GM19324 (cell line): ENCODE measurements around the gene ST3GAL2.

Experiments used
- ATAC-seq: cut with Tn5 transposase; IDR thresholded peaks from one replicate; pipeline ENCODE4 v1.9.1; 2021; ENCODE audit warnings: mild to moderate bottlenecking, moderate library complexity; ENCODE audit not compliant: unreplicated experiment, low FRiP score

The ST3GAL2 gene, protein sequence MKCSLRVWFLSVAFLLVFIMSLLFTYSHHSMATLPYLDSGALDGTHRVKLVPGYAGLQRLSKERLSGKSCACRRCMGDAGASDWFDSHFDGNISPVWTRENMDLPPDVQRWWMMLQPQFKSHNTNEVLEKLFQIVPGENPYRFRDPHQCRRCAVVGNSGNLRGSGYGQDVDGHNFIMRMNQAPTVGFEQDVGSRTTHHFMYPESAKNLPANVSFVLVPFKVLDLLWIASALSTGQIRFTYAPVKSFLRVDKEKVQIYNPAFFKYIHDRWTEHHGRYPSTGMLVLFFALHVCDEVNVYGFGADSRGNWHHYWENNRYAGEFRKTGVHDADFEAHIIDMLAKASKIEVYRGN

DNA sequence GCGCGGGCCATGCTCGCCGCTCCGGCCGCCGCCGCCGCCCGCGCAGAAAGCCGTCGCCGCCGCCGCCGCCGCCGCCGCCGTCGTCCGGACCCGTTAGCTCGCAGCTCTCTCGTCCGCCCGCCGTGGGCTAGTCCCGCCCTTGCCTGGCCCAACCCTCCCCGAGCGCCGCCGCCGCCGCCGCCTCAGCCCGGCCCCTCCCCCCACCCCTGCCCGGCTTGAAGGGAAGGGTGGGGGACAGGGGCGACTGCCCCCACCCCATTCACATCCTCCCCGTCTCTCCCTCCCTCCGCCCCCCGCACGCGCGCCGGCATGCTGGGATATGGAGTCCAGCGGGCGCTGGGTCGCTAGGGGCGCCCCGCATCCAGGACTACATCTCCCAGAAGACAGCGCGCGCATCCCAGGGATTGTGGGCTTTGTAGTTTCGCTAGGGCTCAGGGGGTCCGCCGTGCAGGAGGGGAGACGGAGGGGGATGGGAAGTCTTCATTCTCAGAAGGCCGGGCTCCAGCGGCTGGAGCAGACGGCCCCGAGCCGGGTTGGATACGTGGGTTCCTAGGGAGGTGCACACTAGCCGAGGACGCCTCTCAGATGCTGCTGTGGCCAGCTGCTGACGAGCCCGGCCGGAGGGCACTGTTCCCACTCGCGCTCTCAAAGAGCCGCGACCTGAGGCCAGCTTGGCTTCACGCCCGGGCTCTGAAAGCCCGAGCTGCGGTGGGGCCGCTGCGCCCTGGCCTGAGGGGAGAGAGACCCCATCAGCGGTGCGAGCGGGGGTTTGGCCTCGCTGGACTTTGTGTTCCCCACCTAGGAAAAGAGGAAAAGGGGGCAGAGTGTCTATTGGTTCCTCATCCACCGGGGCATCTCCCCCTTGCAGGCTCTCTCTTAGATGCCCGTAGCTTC lies at the start of gene ST3GAL2:
TSS of gene ST3GAL2 (minus strand) at position 132 of the 894 bp plus-strand sequence. CDS start 40,570 bp downstream, outside the sequence.
- peak; percentile 84 for ATAC-seq

DNA sequence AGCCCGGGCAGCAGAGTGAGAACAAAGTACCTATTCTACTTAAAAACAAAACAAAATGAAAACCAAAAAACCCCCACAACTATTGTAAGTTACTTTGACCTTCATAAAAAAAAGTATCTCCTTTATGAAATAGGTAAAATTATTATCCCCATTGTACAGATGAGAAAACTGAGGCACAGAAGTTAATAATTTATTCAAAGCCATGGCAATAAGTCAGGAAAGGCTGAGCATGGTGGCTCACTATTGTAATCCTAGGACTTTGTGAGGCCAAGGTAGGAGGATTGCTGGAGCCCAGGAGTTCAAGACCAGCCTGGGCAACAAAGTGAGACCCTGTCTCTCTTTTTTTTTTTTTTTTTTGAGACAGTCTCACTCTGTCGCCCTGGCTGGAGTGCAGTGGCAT lies 46.0 kb upstream of the ST3GAL2 start:
- ATAC-seq = no peak

DNA sequence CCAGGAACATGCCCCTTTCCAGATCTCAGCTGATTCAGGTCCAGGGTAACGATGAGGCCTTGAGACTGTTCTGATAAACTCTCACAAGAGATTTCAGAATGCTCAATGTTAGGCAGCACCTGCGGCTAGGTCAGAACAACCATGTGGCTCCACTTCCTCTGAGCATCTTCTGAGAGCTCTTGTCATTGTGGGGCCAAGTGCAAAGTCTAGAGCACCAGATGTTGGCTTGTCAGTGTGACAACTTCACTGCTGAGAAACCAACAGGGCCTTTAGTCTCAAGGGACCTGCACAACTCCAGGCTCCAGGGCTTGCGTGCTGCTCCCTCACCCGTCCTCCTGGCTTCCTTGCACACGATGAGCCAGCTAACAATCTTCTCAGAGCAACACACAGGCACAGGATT lies 44.5 kb upstream of the ST3GAL2 start:
- no peak for ATAC-seq

DNA sequence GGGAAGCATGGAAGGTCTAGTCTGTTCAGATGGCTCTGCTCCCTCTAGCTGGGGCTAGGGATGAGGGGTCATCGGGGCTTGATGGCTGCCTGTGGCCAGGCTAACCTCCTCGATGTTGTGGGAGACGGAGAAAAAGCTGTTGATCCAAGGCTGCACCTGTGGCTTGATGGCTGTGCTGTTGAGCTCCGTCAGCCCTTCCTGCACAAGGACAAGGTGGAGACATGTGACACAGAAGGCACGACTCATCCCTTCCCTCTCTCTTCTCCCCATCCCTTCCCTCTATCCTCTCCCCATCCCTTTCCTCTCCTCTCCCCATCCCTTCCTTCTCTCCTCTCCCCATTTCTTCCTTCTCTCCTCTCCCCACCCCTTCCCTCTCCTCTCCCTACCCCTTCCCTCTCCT lies 43.7 kb upstream of the ST3GAL2 start:
- ATAC-seq = no peak

DNA sequence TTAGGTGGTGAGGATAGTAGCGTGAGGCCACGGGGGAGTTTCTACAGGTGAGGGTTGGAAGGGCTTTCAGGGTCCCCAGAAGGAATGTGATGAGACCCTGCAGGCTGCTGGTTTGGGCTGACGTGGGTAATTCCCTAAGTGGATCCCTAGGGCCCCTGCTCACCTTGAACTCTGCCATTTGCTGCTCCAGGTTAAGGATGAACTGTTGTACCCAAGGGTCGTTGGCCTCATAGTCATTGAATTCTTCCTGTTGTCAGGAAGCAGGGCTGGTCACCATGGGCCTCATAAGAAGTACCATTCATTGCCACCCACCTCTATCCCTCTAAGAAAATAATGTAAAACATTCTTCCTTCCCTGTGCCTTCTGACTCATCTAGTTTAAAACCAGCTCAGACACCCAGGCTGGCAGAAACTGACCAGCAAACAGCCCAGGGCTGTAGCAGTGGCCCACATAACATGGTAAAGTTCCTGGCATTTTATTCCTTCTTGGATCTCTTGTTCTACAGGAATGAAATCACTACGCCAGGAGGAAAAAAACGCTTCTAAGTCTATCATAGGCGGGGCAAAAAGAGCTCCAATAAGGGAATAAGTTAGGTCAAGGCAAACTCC lies 43.1 kb upstream of the ST3GAL2 start:
- no peak for ATAC-seq

DNA sequence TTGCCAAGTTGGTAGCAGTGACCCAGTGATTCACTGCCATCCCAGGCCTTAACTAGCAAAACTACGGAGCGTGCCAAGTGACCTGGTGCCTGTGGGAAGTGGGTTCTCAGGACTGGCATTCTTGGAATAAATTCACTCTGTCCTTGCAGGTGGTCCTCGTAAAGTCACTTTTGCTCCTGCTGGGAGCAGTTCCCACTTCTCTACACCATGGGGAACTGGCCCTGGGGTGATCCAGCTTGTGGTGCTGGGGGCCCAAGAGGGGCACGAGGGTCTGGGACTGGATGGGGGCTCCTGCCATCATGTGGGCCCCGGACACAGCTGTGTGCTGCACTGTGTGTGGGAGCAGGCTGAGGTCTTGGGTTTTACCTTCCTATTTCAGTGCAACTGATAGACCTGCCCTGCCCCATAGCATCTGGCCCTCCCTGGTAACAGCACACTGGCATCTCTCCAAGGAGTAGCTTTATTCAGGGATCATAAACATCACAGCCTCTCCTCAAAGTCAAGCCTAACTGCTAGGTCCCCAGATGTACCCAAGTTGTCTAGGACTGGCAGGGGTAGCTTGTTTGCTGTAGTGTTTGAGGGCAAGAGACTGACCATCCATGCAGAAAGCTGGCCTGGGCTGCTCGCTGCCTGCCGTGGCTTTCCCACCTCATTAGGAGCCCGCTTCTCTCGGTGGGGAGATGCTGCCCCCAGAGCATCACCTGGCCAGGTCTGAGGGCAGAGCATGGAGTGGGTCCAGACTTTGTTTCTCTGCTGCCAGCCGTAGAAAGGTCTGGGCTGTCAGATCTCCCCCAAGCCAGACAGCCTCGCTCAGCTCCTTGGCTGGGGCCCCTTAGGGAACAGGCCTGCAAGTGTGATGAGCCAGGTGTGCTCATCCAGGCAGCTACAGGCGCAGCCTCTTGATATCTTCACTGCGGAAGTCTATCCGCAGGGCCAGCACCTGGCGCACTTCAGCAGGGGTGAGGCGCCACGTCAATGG lies 41.5 kb upstream of the ST3GAL2 start:
- no peak for ATAC-seq

DNA sequence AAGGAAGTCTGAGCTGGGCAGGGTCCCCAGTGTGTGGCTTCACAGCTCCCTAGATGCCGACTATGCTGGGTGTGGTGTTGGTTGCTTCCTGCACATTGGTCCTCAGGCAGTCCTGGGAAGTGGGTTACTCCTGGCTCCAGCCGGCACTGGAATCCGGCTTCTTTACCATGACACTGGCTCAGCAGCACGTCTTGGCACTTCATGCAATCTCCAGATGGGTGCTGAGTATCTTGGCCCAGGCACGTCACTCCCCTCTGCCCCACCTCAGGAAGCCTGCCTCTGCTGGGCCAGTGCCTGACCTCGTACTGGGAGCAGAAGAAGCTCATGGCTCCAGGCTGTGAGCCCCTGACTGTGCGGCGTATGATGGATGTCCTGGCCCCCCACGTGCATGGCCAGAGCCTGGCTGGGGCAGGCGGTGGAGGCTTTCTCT lies 40.0 kb upstream of the ST3GAL2 start:
- ATAC-seq = no peak

DNA sequence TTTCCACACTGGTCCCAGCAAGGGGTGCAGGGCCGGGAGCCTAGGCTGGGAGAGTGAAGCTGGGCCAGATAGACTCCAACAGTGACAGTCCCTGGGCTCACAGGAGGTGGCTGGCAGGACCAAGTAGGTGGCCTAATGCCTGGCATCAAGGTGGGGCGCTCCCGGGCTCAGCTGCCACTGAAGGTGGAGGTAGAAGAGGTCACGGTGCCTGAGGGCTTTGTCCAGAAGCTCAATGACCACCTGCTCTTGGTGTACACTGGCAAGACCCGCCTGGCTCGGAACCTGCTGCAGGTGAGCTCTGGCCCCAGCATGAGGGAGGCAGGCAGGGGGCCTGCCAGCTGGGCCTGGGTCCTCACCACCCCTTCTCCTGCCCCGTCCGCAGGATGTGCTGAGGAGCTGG lies 39.3 kb upstream of the ST3GAL2 start:
- no peak for ATAC-seq

DNA sequence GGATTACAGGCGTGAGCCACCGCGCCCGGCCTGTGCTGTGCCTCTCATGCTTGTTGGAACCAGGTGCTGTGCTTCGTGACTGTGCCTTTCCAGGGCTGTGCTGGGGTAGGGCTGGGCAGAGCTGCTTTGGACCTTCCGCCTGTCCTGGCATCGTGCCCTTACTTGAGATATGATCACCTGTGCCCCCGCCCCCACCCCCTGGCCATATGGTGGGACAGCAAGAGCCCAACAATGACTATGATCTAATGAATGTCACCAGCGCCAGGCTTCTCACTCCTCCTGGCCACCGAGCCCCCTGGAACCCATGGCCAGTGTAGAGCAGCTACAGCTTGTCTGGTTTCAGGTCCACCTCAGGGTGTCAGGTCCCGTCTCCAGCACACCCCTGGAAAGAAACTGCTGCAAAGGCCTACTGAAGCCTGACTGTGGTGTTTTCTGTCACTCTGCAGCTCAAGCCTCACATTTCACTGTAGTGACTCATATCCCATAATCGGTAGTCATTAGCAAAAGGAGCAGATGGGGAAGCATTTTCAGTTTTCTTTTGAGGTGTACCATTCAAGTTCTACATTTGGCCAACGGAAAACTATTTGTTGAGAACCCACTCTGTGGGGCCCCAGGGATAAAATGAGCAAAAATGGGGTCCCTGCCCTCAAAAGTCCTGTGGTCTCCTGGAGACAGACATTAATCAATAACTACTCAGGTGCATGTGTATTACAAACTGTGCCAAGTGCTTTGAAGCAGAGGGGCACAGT lies 37.5 kb upstream of the ST3GAL2 start:
- ATAC-seq = peak; percentile 48

DNA sequence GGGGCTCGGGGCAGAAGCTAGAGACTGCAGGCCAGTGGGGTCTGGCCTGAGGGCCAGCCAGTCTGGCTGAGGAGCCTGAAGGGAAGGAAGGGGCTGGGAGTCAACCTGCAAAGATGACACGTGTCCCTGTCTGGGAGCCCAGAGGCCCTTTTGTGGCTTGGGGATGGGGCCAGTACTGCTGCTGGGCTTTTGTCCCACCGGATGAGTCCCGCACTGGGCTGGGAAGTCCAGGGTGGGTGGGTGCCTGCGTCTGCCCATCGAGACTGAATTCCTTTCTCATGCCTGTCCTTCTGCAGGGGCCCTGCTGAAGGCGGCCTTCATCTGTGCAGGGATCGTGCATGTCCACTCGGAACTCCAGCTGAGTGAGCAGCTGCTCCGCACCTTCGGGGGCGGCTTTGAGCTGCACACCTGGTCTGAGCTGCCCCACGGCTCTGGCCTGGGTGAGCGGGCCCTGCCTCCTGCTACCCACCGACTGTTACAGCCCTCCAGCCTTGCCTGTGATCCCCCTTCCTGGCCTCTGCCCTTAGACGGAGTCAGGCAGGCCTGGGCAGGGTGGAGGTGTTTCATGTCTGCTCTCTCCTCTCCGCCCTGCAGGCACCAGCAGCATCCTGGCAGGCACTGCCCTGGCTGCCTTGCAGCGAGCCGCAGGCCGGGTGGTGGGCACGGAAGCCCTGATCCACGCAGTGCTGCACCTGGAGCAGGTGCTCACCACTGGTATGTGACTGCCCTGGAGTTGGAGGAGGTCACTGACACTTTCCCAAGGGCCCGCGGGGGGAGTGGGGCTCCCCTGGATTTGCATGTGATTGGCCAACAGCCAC lies 36.4 kb upstream of the ST3GAL2 start:
- no peak for ATAC-seq

DNA sequence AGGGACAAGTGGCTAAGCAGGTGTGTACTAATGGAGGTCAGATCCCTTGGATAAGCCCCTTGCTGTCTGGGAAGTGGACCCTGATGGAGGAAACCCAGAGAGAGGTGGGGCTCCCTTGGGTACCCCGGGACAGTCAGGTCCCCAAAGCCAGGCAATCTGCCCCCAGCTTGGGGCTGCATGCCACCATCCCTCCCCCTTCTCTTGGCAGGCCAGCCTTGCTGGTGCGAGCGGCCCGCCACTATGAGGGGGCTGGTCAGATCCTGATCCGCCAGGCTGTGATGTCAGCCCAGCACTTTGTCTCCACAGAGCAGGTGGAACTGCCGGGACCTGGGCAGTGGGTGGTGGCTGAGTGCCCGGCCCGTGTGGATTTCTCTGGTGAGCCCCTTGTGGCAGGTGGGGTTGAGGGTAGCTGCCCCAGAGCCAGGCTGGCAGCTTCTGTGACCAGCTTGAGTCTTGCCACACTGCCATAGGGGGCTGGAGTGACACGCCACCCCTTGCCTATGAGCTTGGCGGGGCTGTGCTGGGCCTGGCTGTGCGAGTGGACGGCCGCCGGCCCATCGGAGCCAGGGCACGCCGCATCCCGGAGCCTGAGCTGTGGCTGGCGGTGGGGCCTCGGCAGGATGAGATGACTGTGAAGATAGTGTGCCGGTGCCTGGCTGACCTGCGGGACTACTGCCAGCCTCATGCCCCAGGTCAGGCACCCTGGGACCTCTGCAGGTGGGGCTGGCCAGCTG lies 35.6 kb upstream of the ST3GAL2 start:
- no peak for ATAC-seq

DNA sequence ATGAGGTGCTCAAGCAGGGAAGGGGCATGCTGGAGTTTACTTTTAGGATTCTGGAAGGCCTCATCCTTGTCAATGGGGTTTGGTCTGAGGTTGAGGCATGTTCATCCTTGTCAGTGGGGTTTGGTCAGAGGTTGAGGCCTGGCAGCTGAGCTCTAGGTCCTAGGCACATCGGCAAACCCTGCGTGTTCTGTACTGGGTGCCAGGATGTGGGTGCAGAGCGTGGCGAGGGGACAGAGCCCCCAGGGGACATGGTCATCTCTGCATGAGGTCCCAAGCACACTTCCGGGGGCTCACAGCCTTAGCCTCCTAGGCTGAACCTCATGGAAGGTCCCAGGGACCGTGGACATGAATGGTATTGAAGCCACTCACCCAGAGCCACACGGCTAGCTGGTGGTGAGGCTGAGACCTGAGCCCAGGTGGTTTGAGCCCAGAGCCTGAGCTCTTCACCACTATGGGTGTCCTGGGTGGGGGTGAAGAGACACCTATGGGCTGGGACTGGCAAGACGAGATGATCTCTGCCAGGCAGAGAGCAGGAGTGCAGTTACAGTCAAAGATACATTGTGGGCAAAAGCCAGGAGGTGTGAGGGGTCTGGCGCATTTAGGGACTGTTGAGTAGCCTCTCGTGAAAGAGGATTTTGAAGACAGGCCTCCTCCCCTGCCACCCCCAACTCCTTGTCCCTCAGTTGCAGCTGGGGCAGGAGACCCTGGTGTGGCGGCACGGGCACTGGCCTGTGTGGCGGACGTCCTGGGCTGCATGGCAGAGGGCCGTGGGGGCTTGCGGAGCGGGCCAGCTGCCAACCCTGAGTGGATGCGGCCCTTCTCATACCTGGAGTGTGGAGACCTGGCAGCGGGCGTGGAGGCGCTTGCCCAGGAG lies 34.8 kb upstream of the ST3GAL2 start:
- ATAC-seq = no peak

DNA sequence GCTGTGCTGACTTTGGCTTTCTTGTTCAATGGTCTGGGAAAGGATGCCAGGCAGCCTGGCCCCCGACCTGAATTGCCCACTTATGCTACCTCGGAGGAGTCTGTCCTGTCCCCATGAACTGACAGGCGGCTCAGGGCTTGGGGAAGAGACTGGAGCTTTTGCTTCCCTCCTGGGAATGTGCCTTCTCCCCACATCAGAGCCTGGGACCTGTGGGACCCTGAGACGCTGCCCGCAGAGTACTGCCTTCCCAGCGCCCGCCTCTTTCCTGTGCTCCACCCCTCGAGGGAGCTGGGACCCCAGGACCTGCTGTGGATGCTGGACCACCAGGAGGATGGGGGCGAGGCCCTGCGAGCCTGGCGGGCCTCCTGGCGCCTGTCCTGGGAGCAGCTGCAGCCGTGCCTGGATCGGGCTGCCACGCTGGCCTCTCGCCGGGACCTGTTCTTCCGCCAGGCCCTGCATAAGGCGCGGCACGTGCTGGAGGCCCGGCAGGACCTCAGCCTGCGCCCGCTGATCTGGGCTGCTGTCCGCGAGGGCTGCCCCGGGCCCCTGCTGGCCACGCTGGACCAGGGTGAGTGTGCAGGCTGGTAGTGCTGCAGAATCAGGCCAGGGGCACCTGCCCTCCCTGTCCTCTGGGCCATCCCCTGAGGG lies 34.0 kb upstream of the ST3GAL2 start:
- no peak for ATAC-seq

DNA sequence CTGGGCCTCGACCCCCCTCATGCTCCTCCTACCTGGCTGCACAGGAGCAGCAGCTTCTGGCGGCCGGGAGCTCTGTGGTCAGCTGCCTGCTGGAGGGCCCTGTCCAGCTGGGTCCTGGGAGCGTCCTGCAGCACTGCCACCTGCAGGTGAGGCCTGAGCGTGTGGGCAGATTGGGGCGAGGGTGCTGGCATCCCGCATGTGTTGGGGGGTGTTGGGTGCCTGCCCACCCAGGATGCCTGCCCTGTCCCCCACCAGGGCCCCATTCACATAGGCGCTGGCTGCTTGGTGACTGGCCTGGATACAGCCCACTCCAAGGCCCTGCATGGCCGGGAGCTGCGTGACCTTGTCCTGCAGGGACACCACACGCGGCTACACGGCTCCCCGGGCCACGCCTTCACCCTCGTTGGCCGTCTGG lies 32.0 kb upstream of the ST3GAL2 start:
- ATAC-seq = no peak

DNA sequence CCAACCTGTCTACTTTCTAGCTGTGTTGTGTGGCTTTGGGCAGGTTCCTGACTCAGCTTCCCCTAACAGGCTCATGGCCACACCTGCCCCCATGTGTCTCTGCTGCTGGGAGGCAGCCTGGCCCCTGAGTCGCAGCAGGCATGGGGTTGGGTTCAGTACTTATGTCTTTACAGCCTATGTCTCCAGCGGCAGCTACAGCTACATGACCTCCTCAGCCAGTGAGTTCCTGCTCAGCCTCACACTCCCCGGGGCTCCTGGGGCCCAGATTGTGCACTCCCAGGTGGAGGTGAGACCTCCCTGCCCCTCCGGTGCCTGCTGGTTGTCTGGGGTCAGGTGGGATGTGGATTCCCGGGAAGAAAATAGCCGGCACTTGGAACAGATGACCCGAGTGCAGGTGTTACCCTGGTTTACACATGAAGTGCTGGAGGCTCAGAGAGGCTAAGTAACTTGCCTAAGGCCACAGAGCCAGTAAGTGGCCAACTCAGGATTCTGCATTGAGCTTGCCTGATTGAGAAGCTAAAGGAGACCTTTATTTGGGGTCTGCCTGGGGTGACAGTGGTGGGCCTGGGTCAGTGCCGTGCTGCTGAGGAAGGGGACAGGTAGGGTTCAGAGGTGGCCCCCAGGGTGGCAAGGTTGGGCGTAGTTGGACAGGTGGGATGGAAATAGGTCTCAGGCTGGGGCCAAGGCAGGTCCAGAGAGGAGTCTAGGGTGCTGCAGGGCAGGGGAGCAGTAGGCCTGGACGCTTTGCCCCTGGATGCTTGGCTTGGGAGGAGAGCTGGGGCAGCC lies 31.4 kb upstream of the ST3GAL2 start:
- ATAC-seq = no peak
